ENCODE measurements around the gene C10orf95.

C10orf95 gene

GRCh38 chr10:102413806-102414561 is 37.4 kb downstream of the C10orf95 start:
- no peak for DNase-seq

DNA sequence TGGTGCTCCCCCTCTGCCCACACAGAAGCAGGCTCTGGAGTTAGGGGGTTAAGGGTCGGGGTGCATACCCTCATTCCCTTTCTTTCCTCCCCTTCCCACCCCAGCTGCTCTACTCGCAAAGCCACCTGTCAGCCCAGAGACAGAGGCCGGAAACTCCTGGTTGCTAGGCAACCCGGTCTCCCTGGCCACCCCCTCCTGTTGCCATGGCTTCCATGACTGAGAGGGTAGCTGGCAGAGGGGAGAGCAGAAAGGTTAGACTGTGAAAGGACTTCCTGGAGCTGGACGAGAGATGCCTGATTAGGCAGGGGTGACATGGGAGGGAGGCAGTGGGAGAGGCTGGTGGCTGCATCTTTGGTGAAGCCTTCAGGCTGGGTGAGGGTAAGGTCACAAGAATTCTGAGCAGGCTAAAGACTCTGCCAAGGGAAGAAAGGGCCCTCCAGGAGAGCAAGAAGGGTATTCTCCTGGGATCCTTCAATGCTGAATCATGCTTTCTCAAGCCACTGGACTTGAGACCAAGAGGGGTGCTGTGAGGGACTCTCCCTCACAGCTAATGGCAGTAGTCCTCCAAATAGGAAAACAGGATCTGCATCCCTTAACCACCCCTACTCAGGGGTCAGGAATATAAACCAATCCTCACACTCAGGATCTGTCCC is 38.2 kb downstream of the C10orf95 start:
- no peak for DNase-seq

DNA sequence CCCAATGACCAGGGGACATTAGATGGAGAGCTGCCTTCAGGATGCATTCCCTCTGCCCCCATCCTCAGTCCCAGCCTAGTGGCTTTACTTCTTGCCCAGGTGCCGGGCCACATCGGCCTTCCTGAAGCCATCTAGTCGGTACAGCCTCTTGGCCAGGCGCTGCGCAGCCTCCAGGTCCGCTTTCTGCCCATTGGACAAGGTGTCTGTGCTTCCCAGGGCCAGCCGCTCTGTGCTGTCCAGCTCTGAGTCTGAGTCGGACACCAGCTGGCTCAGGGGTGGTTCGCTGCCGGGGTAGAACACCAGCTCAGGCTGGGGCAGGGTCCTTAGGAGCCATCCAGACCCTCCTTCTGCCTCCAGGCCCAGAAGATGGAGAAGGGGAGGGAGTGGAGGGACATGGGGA is 39.0 kb downstream of the C10orf95 start:
- DNase-seq: no peak

DNA sequence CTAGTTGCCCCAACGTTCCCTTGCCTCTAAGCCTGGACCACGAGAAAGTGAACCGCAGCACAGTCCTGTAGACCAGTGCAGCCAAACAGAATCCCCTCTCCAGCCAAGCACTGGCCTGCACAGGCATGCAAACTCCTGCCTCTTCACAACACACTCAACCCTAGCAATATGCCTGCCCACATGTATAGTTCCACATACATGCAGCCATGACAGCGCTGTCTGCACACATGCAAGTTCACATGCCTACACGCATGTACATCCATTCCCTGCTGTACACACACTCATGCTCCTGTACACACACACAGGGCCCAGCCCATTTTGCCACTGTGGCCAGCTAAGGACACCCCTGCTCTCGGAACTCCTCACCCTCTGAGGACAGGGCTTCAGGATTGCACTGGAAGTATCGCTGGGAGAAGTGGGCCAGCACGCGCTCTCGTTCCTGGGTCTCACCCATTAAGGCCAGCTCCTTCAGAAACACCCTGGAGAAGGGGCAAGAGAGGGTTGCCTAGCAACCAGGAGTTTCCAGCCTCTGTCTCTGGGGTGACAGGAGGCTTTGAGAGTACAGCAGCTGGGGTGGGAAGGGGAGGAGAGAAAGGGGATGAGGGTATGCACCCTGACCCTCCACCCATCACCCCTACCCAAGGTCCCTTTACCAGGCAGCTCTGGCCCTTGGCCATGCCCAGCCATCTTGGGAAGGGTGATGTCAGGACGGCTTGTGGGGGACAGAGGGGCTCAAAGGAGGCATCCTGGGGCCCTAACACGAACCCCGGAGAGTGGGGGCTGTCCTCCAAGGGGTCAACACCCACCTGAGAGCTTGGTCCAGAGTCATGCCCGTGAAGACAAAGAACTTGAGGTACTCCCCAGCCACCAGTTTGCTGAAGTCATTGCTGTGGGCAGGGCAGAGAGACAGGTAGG is 39.7 kb downstream of the C10orf95 start:
- no peak for DNase-seq

GRCh38 chr10:102410429-102411073 is 40.8 kb downstream of the C10orf95 start:
- DNase-seq: no peak

DNA sequence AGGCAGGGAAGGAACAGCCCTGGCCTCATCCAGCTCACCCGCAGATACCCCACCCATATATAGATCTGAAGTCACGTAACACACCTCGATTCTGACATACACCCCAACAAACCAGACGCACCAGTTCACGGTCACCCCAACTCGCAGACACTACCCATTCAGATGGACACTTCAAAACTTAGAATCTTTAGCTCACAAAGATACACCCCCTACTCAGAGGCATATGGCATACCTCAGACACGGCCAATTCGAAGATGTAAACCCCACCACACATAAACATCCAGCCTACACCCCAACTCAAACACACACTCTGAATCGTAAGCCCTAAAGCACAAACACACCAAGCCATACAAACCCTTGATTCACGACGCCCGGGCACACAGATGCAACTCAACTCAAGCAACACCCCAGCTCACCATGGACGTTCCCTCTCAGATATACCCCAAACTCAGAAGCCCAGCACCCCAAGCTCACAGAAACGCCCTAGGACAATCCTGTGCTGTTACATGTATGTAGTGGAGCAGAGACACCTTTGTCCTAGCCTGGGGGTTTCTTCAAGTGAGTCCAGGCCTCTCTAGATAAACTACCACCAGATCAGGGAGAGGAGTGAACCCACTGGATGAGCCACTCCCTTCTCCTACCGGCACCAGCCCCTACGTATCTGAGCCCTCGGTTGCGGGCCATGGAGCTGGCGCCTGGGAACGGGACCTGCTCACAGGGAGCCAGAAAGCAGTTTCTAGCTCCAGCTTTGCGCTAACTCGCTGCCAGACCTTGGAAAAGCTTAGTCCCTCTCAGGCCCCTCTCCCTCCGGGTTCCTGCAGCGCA is 41.5 kb downstream of the C10orf95 start:
- DNase-seq: no peak

DNA sequence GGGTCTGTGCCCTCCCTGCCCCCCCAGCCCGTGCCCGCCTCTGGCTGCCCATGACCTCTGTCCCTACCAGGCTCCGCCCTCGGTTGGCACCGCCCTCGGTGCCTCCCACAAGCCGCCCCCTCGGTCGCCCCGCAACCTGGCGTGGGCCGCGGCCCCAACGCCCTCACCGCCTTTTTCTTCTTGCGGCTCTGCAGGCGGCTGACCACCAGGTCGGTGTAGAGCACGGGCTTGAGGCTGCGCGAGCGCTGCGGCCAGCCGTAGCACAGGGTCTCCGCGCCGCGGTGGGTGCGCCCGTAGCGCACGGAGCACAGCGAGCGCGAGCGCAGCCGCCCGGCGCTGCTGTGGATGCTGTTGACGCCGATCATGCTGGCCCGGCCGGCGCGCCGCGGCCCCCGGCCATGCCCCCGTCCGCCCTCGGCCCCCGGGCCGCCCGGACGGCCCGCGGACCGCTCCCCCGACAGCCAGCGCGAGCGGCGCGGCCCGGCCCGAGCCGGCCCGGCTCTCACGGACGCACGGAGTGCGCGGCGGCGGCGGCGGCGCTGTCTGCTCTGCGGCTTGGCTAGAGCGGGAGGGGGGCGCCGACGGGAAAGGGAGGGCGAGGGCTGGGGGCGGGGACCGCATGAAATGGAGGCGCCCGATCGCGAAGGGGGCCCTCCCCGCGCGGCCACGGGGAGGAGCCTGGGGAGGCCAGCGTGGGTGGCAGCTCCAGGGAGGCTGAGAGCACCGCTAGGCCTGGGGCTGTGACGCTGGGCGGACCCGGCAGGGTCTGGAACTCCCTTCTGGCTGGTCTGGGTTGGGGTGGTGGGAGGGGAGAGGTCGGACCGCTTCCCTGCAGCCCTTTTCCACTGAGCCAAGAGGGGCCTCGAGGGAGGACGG is 42.4 kb downstream of the C10orf95 start:
- DNase-seq: no peak

- no peak for DNase-seq
Measured at GRCh38 chr10:102408131-102408727, 43.1 kb downstream of the C10orf95 start.

DNA sequence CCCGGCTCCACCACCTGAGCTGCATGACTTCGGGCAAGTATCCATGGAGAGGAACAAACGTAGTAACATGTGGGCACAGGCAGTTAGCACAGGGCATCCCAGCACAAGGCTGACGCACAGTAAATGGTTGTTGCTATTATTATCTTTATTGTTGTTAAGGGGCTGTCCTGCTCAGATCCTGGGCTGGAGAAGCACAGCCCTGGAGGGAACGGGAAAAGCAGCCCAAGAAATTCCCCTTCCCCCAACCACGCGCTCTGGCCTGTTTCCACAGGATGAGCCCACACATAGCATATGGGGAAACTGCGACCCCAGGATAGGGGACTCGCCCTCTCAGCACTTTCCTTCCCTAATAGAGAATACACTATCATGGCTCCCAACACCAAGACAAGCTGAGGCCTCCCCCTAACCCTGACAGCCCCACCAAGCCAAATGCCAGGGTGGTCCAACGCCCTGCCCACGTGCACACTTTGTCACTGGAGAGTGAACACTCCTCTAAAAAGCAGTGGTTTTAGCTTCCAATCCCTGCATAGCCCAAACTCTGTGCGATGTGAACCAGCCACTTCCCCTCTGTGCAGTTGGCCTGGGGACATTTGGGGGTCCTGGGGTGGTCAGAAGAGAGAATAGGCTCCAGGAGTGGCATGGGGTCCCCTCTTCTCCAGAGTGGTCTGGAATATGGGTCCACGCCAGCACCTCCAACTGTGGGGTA is 43.8 kb downstream of the C10orf95 start:
- no peak for DNase-seq

DNA sequence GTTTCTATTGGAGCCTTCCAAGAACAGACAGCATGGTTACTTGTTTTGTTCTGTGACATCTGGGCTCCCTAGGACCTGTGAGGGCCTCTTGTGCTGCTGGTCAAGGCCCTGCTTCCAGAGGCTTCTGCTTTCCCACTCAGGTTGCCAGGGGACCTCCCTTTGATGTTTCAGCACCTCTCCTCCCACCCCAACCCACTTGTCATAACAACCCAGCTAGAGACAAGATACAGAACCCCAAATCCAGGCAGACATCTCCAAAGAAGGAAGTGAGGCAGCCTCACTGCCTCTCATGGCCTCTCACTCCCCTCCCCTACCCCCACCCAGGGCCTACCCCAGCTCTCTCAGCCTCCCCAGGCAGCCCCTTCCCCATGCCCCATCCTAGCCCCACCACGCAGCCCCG is 44.5 kb downstream of the C10orf95 start:
- no peak for DNase-seq

- no peak for DNase-seq
Measured at GRCh38 chr10:102405632-102406031, 45.7 kb downstream of the C10orf95 start.

GRCh38 chr10:102405108-102405571 is 46.2 kb downstream of the C10orf95 start:
- no peak for DNase-seq

- DNase-seq: no peak
Measured at GRCh38 chr10:102404361-102405107, 46.8 kb downstream of the C10orf95 start.

DNA sequence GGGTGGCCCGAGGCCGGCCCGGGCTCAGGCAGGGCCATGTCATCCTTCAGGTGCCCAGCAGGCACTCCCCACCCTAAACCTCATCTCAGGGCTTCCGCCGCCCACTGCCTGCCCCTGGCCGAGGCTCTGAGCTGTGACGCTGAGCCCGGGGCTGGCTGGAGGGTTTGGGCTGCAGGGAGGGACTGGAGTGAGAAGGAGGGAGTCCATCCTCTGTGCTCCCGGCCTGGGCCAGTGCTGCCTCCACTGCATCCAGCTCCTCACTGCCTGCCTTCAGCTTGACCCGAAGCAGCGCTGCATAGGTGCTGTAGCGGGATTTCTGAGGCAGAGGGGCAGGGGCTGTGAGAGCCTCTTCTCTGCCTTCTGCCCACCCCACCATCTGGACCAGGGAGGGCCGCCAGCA is 48.2 kb downstream of the C10orf95 start:
- no peak for DNase-seq

DNA sequence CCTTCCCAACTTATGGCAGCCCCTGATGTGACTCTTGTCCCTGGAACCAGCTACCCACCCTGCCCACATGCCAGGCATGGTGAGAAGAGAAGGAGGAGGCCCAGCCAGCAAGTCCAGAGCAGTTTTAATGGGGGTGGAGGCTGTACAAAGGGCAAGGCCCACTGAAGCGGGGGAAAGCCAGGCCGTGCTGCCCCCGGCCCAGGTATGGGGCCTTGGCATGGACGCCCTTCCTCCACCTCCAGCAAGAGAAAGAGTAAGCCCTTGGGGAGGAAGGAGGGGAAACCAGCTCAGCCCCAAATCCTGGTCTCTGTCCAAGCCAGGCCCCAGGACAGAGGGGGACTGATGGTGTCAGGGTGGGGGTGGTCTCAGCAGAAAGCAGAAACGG is 48.8 kb downstream of the C10orf95 start:
- DNase-seq: no peak

GRCh38 chr10:102401735-102402511 is 49.4 kb downstream of the C10orf95 start:
- DNase-seq: no peak

DNA sequence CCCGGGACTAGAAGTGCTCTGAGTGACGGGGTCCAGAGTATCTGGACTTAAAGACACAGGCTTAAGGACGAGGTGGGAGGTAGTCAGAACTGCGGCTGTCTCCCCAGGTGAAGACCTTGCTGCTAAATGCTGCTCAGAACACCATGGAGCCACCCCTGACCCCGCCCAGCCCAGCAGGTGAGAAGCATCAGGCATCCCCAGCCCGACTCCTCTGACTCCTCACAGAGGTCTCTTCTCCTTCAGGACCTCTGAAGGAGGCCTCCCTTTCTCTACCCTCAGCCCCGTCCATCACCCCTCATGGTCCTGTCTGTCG is 50.0 kb downstream of the C10orf95 start:
- DNase-seq: no peak

GRCh38 chr10:102400598-102401341 is 50.6 kb downstream of the C10orf95 start:
- DNase-seq: no peak

Data from bone marrow (tissue), 2 donors.